GM19438 (cell line): ENCODE data around the gene IL2RA.
"Not testable (repeated sequence)": the region's sequence is repeated elsewhere in the genome, so short reads cannot be mapped to it uniquely, and the experiment has no call there.

Experiments
- ATAC-seq: cut with Tn5 transposase; IDR thresholded peaks from one replicate; pipeline ENCODE4 v1.9.1; 2021; ENCODE audit warnings: low read depth; ENCODE audit not compliant: unreplicated experiment

IL2RA gene

DNA sequence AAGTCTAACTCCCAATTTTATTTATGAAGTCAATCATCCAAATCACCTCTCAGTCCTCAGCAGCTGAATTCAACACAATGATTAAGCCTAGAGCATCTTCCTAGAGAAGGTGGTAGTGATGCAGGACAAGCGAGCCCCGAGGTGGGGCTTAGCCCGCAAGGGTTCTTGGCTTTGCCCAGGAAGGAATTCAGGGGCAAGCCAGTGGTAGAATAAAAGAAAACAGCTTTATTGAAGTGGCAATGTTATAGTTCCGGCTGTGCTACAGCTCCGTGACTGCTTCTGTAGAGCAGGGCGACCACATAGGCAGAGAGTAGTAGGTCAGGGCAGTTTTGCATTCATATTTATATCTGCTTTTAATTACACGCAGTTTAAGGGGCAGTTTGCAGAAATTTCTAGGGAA lies 18.1 kb downstream of the IL2RA start:
- ATAC-seq: no peak

GRCh38 chr10:6043377-6043776 lies 18.8 kb downstream of the IL2RA start:
- ATAC-seq: not testable (repeated sequence)

DNA sequence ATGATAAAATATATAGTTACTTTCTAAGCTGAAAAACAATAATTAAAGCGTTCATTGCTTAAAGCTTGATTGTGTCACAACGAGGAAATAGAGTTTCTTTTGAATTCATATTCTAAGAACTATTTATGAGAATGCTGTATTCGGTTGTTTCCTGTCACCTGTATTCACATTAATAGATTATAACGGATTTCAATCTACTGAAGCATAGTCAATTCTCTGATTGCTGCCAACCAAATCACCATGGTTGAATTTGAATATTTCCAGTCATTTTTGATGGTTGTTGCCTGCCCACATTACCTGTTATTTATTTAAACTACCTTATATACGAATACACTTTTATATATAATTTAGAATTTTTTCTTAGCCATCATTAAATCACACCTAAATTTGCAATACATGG lies 22.0 kb downstream of the IL2RA start:
- ATAC-seq: no peak

GRCh38 chr10:6039711-6040110 lies 22.5 kb downstream of the IL2RA start:
- no peak for ATAC-seq

- no peak for ATAC-seq
Observed at GRCh38 chr10:6038071-6038631, 24.0 kb downstream of the IL2RA start.

GRCh38 chr10:6037422-6037821 lies 24.7 kb downstream of the IL2RA start:
- no peak for ATAC-seq

DNA sequence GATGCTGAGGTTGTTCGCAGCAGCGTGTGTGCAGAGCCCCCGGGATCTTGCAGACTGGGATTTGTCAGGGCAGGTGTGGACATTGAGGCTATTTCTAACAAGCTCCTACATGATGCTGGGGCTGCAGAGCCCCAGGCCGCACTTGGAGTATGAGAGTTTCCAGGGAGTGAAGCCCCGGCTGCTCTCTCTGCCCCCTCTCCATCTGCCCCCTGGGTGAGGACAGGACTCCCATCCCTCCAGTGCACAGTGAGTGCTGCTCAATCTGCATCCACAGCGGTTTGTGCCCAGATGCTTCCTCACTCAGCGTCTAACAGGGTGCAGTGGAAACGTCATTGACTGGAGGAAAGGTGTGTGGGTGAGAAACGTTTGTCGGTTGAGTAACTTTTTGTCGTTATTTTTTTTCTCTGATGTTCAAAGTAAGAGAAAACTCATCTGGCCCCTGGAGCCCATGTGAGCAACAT lies 25.3 kb downstream of the IL2RA start:
- ATAC-seq: no peak

DNA sequence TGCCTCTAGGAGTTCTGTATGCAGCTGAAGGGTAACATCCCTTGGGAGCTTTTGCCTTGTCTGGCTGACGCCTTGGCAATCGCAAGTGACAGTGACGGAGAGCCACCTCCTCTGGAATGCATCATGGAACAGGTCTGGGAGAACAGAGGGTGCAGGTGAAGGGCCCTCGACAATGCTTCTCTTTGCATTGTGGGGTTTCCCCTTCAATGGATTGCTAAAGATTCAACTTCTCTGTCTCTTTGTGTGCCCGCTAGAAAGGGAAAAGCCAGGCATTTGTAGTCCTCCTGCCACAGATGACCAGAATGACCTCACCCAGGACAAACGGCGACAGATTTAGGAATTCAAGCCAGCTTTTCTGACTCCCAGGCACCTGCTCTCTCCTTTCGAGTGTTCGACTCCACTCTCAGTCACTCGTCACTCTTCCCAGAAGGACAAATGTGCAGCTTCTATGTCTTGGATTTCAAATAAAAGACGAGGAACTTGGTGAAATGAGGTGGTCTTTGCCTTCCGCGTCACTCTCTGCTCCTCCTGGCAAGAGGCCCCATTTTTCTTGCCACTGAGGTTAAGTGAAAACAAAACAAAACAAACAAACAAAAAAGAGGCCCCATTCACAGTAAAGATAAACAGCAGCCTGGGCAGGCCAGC lies 26.1 kb downstream of the IL2RA start:
- ATAC-seq: no peak

DNA sequence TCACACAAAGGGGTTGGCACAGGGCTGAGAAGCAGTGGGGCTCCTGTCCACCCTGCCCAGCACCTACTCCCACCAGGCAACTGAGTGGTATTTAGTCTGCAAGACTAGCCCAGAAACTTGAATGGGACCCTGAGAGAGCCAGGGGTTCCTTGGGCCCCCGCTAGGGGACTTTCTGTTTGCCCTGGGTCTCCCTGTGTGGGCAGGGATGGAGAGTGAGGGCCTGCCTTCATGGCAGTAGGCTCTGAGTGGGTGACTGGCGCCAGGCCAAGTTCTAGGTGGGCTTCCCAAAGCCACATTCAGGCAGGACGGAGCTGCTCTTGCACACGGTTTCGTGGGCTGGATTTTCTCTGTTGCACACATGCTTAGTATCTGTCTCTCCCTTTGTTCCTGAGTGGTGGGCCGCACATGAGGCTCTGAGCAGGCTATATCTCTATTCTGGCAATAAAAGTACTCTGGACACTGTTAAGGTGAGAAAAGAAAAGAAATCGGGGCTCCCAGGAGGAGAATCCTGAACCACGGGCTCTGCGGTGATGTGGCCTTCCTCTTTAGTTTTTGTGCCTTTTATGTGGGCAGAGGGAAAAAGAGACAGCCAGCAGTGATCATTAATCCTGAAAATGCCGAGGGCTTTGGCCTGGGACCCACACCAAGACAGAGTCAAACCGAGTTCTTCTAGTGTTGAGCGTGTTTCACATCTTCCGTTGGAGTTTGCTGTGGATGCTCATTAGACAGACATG lies 26.9 kb downstream of the IL2RA start:
- ATAC-seq: no peak

DNA sequence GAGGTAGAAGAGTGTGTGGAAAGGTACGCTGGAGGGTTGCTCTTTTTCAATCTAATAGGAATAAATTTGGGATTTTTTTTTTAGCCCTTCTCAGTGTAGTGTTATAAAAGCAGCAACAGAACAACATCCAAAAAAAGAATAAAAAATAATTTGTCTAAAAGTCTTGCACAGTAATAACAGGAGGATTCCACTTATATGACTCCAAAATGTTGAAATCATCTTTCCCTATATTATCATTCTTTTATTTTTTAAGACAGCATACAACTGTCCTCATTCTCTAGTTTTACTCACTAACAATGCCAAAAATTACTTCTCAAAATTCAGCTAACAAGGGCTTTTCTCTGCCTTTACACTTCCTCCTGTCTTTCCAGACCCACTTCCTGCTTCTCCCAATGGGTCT lies 27.8 kb downstream of the IL2RA start:
- no peak for ATAC-seq

- ATAC-seq: no peak
Observed at GRCh38 chr10:6033954-6034353, 28.2 kb downstream of the IL2RA start.

DNA sequence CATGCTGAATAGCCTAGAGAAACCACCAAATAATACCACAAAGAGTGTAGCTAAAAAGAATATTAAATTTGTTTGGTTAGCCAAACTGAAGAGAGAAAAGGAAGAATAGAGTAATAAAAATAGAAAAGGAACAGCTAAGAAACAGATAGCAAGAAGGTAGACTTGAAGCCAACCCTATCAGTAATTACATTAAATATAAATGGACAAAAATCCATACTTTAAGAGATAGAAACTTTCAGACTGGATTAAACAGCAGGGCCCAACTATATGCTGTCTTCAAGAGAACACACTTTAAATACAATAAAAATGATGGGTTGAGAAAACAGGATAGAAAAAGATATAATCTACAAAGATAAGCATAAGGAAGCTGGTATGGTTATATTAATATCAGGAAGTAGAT lies 31.2 kb downstream of the IL2RA start:
- ATAC-seq: no peak

DNA sequence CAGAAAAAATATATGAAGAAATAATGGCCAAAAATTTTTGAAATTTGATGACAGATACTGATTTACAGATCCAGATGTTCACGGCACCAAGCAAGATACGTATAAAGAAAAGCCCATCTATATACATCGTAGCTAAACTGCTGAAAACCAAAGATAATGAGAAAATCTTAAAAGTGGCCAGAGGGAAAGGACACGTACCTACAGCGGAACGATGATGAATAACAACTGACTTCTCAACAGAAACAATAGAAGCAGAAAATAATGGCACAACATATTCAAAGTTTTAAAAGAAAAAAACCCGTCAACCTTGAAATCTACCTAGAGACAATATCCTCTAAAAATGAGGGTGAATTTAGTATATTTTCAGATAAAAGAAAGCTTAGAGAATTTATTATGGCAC lies 31.9 kb downstream of the IL2RA start:
- no peak for ATAC-seq

DNA sequence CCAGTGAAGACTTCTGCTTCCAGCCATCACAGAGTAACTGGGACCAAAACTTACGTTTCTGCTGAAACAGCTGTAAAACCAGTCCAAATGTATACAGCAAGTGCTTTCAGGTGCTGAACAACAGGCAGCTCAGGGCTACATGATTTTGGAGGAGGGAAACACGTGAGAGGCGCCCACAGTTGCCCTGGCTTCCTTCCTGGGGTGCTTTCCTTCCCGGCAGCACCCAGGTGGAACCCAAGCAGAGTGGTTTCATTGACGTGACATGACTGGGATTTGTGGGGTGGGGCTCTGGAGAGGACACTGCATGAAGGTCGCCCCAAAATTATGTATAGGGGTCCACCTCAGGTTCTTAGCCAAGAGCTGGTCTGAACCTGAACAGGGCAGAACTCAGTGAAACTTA lies 34.2 kb downstream of the IL2RA start:
- no peak for ATAC-seq

- no peak for ATAC-seq
Observed at GRCh38 chr10:6025683-6026255, 36.4 kb downstream of the IL2RA start.

DNA sequence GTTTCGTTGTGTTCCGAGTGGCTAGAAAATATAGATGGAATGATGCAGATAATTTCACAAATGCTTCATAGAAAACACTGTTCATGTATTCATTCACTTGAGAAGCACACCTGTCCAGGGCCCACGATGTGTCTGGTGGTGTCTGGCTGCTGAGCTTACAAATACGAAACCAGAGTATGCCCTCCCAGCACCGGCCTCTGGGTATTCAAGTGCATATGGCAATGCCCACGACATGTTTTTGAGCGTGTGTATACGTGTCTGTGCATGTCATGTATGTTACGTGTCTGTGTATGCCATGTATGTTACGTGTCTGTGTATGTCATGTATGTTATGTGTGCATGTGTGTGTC lies 37.9 kb downstream of the IL2RA start:
- ATAC-seq: no peak

GRCh38 chr10:6023661-6024333 lies 38.4 kb downstream of the IL2RA start:
- ATAC-seq: no peak

- no peak for ATAC-seq
Observed at GRCh38 chr10:6022660-6023059, 39.5 kb downstream of the IL2RA start.

GRCh38 chr10:6020826-6021225 lies 41.3 kb downstream of the IL2RA start:
- ATAC-seq: no peak

DNA sequence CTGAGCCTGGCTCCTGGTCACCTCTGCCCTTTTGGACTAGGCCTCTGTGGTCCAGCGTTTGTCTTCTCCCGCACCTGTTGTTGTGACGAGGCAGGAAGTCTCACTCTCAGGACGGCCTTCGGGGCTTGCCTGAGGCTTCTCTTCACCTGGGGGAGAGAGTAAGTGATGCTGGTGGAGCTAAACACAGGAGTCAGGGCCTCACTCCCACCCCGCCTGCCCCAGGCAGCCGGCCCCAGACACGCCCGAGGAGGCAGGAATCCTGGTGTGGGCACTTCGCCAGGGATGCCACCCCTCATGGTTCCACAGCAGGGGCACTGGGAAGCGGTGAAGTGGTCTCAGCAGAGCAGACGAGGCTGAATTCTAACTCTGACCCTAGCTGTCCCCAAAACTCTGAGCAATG lies 42.4 kb downstream of the IL2RA start:
- ATAC-seq: no peak
